Activated CD4-positive, alpha-beta T cell treated with anti-CD3 and anti-CD28 coated beads for 1 hour (primary cell): ENCODE data around the gene CHURC1.
"Not testable (repeated sequence)": the region's sequence is repeated elsewhere in the genome, so short reads cannot be mapped to it uniquely, and the experiment has no call there.

Experiments used
- DNase-seq: peaks from one replicate; pipeline ENCODE4 v3.0.0-alpha.2; 2020

The CHURC1 gene

GRCh38 chr14:64910847-64911495 lies 3.3 kb upstream of the CHURC1 start:
- DNase-seq = no peak

- DNase-seq = no peak
Measured at GRCh38 chr14:64912261-64912660, 2.0 kb upstream of the CHURC1 start.

DNA sequence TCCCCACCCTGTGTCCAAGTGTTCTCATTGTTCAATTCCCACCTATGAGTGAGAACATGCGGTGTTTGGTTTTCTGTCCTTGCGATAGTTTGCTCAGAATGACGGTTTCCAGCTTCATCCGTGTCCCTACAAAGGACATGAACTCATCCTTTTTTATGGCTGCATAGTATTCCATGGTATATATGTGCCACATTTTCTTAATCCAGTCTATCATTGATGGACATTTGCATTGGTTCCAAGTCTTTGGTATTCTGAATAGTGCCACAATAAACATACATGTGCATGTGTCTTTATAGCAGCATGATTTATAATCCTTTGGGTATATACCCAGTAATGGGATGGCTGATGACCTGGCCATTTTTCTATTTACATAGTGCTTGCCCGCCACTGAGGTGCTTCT lies 778 bp upstream of the CHURC1 start:
- not testable (repeated sequence) for DNase-seq

DNA sequence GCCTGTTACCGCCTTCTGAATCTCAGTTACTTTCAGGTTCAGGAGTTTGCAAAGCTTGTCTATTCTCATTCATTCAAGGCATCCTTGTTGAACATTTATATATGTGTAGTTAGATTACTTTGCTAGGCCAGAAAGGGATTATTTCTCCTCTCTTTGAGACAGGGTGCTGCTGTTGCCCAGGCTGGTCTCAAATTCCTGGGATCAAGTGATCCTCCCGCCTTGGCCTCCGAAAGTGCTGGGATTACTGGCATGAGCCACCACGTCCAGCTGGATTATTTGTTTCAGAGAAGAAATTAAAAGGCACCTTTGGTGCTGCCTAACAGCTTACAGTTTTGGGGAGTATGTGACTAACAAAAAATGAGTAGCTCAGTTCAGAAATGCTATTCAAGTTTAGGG lies 772 bp downstream of the CHURC1 start:
- no peak for DNase-seq

GRCh38 chr14:64915797-64916196 lies 1.5 kb downstream of the CHURC1 start:
- DNase-seq = no peak

- DNase-seq = no peak
Measured at GRCh38 chr14:64918216-64918615, 4.0 kb downstream of the CHURC1 start.

GRCh38 chr14:64919215-64919614 lies 5.0 kb downstream of the CHURC1 start:
- DNase-seq = no peak

- no peak for DNase-seq
Measured at GRCh38 chr14:64919618-64920017, 5.4 kb downstream of the CHURC1 start.

DNA sequence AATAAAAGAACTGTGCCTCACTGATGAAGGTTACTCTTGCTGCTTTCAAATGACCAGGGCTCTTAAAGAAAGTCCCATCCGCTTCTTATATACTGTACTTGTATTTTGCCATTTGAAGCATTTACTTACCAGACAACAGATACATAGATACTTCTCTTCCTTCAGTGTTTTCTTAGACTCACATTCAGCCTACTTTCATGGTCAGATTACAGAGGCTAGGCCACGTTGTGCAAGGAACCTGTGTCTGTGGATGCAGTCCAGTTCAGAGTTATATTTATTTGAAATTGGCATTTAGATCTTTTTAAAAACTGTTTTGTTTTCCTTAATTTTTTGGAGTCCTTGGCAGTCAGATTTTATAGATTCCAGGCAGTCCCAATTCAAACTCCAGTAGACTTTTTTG lies 6.2 kb downstream of the CHURC1 start:
- DNase-seq = no peak

DNA sequence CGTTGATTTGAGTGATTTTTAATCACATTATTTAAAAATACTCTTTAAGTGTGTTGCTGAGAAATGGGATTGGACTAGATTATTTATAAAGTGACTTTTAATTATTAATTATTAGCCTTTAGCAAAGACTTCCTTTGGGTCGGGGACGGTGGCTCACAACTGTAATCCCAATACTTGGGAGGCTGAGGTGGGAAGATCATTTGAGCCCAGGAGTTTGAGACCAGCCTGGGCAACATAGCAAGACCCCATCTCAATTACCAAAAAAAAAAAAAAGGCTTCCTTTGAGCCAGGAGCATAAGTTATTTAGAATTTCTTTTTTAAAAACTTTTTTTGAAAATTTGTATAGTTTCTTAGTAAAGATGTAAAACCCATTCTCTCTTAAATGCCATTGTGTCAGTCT lies 8.8 kb downstream of the CHURC1 start:
- DNase-seq = no peak

DNA sequence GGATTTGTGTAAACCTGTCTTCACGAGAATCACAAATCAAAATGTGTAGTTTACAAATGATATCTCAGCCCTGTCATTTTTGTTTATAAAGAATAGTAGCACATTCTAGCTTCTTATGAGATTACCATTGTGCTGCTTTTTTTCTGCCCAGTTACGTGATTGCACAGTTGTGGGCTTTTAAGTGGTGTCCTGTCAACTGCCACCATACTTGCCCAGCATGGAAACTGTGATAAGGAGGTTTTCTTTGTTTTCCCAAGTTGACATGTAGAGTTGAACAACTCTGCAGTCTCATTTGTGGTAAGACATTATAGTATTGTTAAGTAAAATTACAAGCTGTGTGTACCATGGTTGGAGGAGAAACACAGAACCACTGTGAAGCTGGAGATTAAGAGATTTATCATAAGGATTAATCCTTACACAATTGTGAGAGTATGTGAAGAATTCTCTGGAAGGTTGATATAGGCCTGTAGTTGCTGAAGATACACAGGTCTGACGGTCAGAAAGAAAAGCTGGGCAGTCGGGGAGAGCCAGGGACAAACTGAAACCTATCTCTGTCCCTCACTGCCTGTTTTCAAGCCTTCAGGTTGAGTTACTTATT lies 12.2 kb downstream of the CHURC1 start:
- no peak for DNase-seq

DNA sequence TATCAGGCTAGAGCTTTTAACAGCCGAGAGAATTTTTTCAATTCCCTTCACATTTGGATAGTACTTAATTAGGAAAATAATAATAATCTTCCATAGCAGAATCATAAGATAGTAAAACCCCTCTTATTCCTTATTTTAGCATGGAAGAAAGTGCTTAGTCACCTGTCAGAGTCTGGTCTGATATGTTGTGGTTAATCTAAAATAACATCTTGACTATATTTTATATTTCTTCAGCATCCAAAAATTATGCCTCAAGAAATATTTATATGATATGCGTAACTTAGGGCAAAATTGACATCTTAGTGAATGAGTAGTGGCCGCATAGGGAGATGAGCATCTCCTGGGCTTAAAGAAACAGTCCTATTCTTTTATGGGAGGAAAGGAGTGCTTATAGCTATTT lies 12.8 kb downstream of the CHURC1 start:
- no peak for DNase-seq

GRCh38 chr14:64928239-64929013 lies 14.2 kb downstream of the CHURC1 start:
- no peak for DNase-seq

DNA sequence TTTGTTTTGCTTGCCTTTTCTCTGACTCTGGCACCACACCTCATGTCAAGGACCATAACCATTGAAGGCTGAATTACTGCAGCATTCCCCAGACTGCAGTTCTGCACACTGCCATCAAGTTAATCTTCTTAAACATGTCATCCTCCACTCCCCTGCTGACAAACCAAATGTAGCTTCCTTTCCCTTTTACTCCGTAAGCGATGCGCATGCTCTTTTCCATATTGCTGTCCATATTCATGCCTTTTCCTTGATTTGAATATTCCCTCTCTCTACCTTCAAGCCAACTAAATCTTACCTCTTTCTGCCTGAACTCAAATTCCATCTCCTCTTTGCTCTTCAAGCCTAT lies 14.7 kb downstream of the CHURC1 start:
- no peak for DNase-seq

GRCh38 chr14:64930085-64930843 lies 16.0 kb downstream of the CHURC1 start:
- DNase-seq = no peak

DNA sequence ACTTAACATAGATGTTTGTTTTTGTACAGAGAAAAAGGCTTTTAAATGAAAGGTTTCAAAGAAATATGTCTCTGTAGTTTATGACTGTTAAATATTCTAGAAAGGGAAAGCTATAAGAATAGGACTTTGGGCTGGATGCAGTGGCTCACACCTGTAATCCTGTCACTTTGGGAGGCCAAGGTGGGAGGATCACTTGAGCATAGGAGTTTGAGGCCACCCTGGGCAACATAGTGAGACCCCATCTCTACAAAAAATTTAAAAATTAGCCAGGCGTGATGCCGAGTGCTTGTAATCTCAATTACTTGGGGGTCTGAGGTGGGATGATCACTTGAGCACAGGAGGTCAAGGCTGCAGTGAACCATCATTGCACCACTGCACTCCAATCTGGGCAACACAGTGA lies 16.9 kb downstream of the CHURC1 start:
- DNase-seq = no peak

DNA sequence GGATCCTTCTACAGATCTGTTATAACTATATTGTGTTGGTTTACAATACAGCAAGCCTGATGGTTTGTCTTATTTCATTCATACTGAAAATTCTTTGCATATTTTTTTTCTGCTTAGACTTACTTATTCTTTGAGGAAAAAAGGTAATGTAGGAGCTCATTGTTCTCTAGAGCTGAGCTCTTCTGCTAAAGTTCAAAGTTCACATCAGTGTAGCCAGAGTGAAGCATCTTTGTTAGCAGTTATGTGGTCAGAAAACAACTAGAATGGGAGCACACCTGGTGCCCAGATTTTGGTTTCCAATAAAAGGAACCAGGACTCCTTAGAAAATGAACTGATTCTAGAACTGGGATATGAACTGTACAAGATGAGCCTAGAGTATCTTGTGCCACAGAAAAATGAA lies 18.0 kb downstream of the CHURC1 start:
- DNase-seq = no peak

DNA sequence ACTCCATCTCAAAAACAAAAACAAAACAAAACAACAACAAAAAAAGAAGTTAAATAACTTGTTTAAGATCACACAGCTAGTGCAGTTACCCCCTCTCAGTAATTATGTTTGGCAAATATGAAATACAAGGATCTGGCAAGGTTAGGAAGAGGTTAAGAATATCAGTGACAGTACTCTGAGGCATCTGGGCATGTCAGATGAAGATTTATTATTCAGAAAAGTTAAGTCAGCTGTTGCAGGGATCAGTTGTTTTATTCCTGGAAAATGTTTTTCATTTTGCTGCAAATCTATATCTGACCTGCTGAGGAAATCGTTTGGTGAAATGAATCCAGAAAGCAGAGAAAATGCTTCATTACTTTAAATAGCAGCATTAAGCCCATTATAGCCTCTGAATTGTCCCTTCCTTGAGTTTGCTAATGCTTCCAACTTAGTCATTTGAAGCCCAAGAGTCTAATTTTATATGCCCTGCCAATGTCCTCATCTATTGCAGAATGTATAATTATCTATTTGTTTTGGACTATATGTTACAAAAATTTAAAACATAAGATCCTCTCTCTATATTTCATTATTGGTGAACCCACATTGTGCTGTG lies 20.2 kb downstream of the CHURC1 start:
- no peak for DNase-seq

GRCh38 chr14:64935508-64935907 lies 21.3 kb downstream of the CHURC1 start:
- DNase-seq = no peak

DNA sequence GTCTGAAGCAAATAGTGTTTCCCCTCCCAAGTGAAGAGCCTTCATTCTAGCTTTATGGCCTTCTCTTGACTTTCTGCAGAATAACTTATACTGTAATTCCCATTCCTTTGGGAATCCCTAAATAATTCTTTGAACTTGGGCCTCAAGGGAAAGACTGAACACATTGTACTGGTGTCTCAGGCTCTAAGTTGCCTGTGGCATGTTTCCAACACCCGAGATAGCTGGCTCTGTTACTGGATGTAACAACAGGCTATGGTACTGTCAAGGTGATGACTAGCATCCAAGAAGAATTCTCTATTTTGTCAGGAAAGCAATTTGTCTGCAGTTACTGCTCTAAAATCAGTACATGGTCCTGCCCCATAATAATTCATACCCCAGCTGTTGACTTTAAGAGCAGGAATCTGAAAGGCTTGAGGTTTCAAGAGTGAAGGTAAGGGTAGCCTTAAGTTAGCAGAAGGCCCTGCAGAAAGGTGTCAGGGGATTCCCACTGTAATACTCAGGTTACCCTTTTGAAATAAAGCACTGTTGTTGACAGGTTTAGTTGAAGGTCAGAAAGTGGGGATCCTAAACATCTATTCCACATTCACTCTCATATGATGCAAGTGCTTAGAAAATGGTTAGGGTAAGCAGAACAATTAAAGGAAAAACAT lies 23.0 kb downstream of the CHURC1 start:
- no peak for DNase-seq

- no peak for DNase-seq
Measured at GRCh38 chr14:64937821-64938193, 23.6 kb downstream of the CHURC1 start.

GRCh38 chr14:64938972-64939816 lies 24.9 kb downstream of the CHURC1 start:
- no peak for DNase-seq
